Stimulated activated naive CD8-positive, alpha-beta T cell treated with anti-CD3 and anti-CD28 coated beads, Interleukin-15, amount 100 ng/mL, for 72 hours (primary cell): ENCODE measurements around the gene SLC9A5.

ENCODE experiments used
- ATAC-seq: fragments of 150-1000 bp; cut with Tn5 transposase; 2 replicates; pipeline ENCODE4 v1.10.0; 2021; ENCODE audit warnings: mild to moderate bottlenecking, moderate library complexity
- DNase-seq, 2 donors: peaks; one replicate each; pipeline ENCODE4 v3.0.0; 2021 to 2022
- H3K27ac Mint-ChIP-seq, 2 donors: one replicate each; pipeline ENCODE4 v1.8.0; 2022; ENCODE audit warnings: mild to moderate bottlenecking in 2 of 2, mixed read lengths in 2 of 2, moderate library complexity in 2 of 2
- H3K27me3 Mint-ChIP-seq: one replicate; pipeline ENCODE4 v1.8.0; 2022; ENCODE audit warnings: mixed read lengths
- H3K4me1 Mint-ChIP-seq: one replicate; pipeline ENCODE4 v1.8.0; 2022; ENCODE audit warnings: mild to moderate bottlenecking, mixed read lengths
- H3K4me3 Mint-ChIP-seq, 2 donors: one replicate each; pipeline ENCODE4 v1.8.0; 2022; ENCODE audit warnings: mild to moderate bottlenecking in 2 of 2, mixed read lengths in 2 of 2, moderate library complexity in 1 of 2
- H3K9me3 Mint-ChIP-seq, 2 donors: one replicate each; pipeline ENCODE4 v1.8.0; 2022; ENCODE audit warnings: mixed read lengths in 2 of 2

SLC9A5 gene

GRCh38 chr16:67294171-67294757 lies 45.5 kb downstream of the SLC9A5 start:
- no peak for DNase-seq
- Mint-ChIP-seq H3K4me1 (peaks cover 21% of the 10 kb centered on the region), H3K4me3 (no peak overlapping the region), H3K27me3 (no peaks in the 10 kb centered on the region), H3K9me3 (no peaks in the 10 kb centered on the region), H3K27ac (peak overlapping the region in 1 of 2 donors; percentile 49)
- ATAC-seq = no peak

- Mint-ChIP-seq H3K27me3 (no peaks in the 10 kb centered on the region), H3K9me3 (no peaks in the 10 kb centered on the region), H3K4me1 (peaks cover 14% of the 10 kb centered on the region), H3K27ac (no peak overlapping the region), H3K4me3 (no peak overlapping the region)
- DNase-seq = no peak
- no peak for ATAC-seq
Observed at GRCh38 chr16:67294938-67295361, 46.2 kb downstream of the SLC9A5 start.

GRCh38 chr16:67296420-67296819 lies 47.6 kb downstream of the SLC9A5 start:
- Mint-ChIP-seq H3K4me3 (no peak overlapping the region), H3K9me3 (no peaks in the 10 kb centered on the region), H3K27me3 (no peaks in the 10 kb centered on the region), H3K4me1 (peaks cover 4% of the 10 kb centered on the region), H3K27ac (no peak overlapping the region)
- ATAC-seq (no peak), DNase-seq (no peak)

- peaks cover 4% of the 10 kb centered on the region for H3K4me1 Mint-ChIP-seq
- H3K4me3 Mint-ChIP-seq = no peak overlapping the region
- H3K9me3 Mint-ChIP-seq = no peaks in the 10 kb centered on the region
- H3K27me3 Mint-ChIP-seq = no peaks in the 10 kb centered on the region
- DNase-seq (no peak), ATAC-seq (no peak)
- H3K27ac Mint-ChIP-seq = no peak overlapping the region
Observed at GRCh38 chr16:67298277-67298676, 49.5 kb downstream of the SLC9A5 start.

- H3K27ac Mint-ChIP-seq = no peak overlapping the region
- H3K4me1 Mint-ChIP-seq = peaks cover 10% of the 10 kb centered on the region
- peaks cover 5% of the 10 kb centered on the region for H3K27me3 Mint-ChIP-seq
- ATAC-seq = no peak
- DNase-seq = no peak
- H3K4me3 Mint-ChIP-seq = no peak overlapping the region
- H3K9me3 Mint-ChIP-seq = no peaks in the 10 kb centered on the region
Observed at GRCh38 chr16:67299269-67299668, 50.5 kb downstream of the SLC9A5 start.

GRCh38 chr16:67301080-67301782 lies 52.5 kb downstream of the SLC9A5 start:
- DNase-seq = no peak
- H3K27me3 Mint-ChIP-seq = peaks cover 16% of the 10 kb centered on the region
- H3K27ac Mint-ChIP-seq = no peak overlapping the region
- no peak for ATAC-seq
- H3K4me1 Mint-ChIP-seq = peaks cover 10% of the 10 kb centered on the region
- H3K4me3 Mint-ChIP-seq = no peak overlapping the region
- H3K9me3 Mint-ChIP-seq = no peaks in the 10 kb centered on the region

GRCh38 chr16:67302076-67302475 lies 53.3 kb downstream of the SLC9A5 start:
- peaks cover 22% of the 10 kb centered on the region for H3K27me3 Mint-ChIP-seq
- no peak for DNase-seq
- H3K27ac Mint-ChIP-seq = no peak overlapping the region
- no peaks in the 10 kb centered on the region for H3K9me3 Mint-ChIP-seq
- no peak overlapping the region for H3K4me3 Mint-ChIP-seq
- ATAC-seq = no peak
- H3K4me1 Mint-ChIP-seq = peaks cover 6% of the 10 kb centered on the region

GRCh38 chr16:67302970-67303369 lies 54.2 kb downstream of the SLC9A5 start:
- H3K4me1 Mint-ChIP-seq = peaks cover 6% of the 10 kb centered on the region
- ATAC-seq (peak; percentile 76), DNase-seq (no peak)
- no peak overlapping the region for H3K4me3 Mint-ChIP-seq
- no peaks in the 10 kb centered on the region for H3K9me3 Mint-ChIP-seq
- peaks cover 22% of the 10 kb centered on the region for H3K27me3 Mint-ChIP-seq
- H3K27ac Mint-ChIP-seq = no peak overlapping the region

GRCh38 chr16:67304020-67304419 lies 55.2 kb downstream of the SLC9A5 start:
- Mint-ChIP-seq H3K4me3 (no peak overlapping the region), H3K27me3 (peaks cover 22% of the 10 kb centered on the region), H3K9me3 (no peaks in the 10 kb centered on the region), H3K27ac (peak overlapping the region in 1 of 2 donors; percentile 1), H3K4me1 (peaks cover 17% of the 10 kb centered on the region)
- no peak for ATAC-seq
- no peak for DNase-seq

- ATAC-seq = no peak
- no peak for DNase-seq
- Mint-ChIP-seq H3K4me3 (no peak overlapping the region), H3K9me3 (no peaks in the 10 kb centered on the region), H3K4me1 (peaks cover 31% of the 10 kb centered on the region), H3K27me3 (peaks cover 22% of the 10 kb centered on the region), H3K27ac (no peak overlapping the region)
Observed at GRCh38 chr16:67305216-67306071, 56.7 kb downstream of the SLC9A5 start.

GRCh38 chr16:67310561-67310960 lies 61.8 kb downstream of the SLC9A5 start:
- ATAC-seq (no peak), DNase-seq (no peak)
- peak overlapping the region; percentile 16 to 98 for H3K27ac Mint-ChIP-seq
- H3K9me3 Mint-ChIP-seq = no peaks in the 10 kb centered on the region
- no peak overlapping the region for H3K4me3 Mint-ChIP-seq
- peaks cover 13% of the 10 kb centered on the region for H3K27me3 Mint-ChIP-seq
- peaks cover 57% of the 10 kb centered on the region for H3K4me1 Mint-ChIP-seq

GRCh38 chr16:67311607-67312488 lies 63.1 kb downstream of the SLC9A5 start:
- DNase-seq = peak; percentile 86 to 94
- no peaks in the 10 kb centered on the region for H3K9me3 Mint-ChIP-seq
- no peaks in the 10 kb centered on the region for H3K27me3 Mint-ChIP-seq
- H3K4me3 Mint-ChIP-seq = peak overlapping the region; percentile 46 to 74
- H3K4me1 Mint-ChIP-seq = peaks cover 57% of the 10 kb centered on the region
- ATAC-seq = peak; percentile 98
- H3K27ac Mint-ChIP-seq = peak overlapping the region; percentile 75 to 98

GRCh38 chr16:67312719-67313118 lies 63.9 kb downstream of the SLC9A5 start:
- DNase-seq = no peak
- no peak for ATAC-seq
- H3K9me3 Mint-ChIP-seq = no peaks in the 10 kb centered on the region
- H3K4me3 Mint-ChIP-seq = peak overlapping the region; percentile 32 to 74
- H3K4me1 Mint-ChIP-seq = peaks cover 57% of the 10 kb centered on the region
- no peaks in the 10 kb centered on the region for H3K27me3 Mint-ChIP-seq
- peak overlapping the region; percentile 75 to 98 for H3K27ac Mint-ChIP-seq

GRCh38 chr16:67317853-67318252 lies 69.1 kb downstream of the SLC9A5 start:
- ATAC-seq = no peak
- Mint-ChIP-seq H3K27me3 (peaks cover 31% of the 10 kb centered on the region), H3K27ac (no peak overlapping the region)

More at GRCh38 chr16:67317853-67318252, 69.1 kb downstream of the SLC9A5 start:
- H3K4me1 Mint-ChIP-seq = peaks cover 19% of the 10 kb centered on the region
- no peak for DNase-seq
- H3K4me3 Mint-ChIP-seq = no peak overlapping the region
- no peaks in the 10 kb centered on the region for H3K9me3 Mint-ChIP-seq
